Spinal cord (tissue), 10 donors: Measurements from ENCODE around the gene MX2. TPM values are rescaled to one million over a fixed set of nuclear protein-coding genes. Genes with fewer than 3 reads are reported as not detected.

ENCODE experiments used
- DNase-seq, 6 donors: peaks; one replicate each; pipeline versions ENCODE4 v3.0.0 to v3.0.0-alpha.2; 2013 to 2015; ENCODE audit warnings: low spot score in 6 of 6, low read depth in 4 of 6
- H3K27ac ChIP-seq: one replicate; pipeline ENCODE4 v1.5.1; 2013; ENCODE audit warnings: low read depth, low read length, control low read depth
- H3K27me3 ChIP-seq: one replicate; pipeline ENCODE4 v1.6.1; 2013; ENCODE audit warnings: low read length; ENCODE audit not compliant: control insufficient read depth, insufficient read depth
- H3K36me3 ChIP-seq: one replicate; pipeline ENCODE4 v1.6.1; 2013; ENCODE audit warnings: low read length; ENCODE audit not compliant: control insufficient read depth, insufficient read depth
- H3K4me1 ChIP-seq: one replicate; pipeline ENCODE4 v1.6.1; 2013; ENCODE audit warnings: low read length; ENCODE audit not compliant: control insufficient read depth, insufficient read depth
- H3K4me3 ChIP-seq: one replicate; pipeline ENCODE4 v1.5.1; 2013; ENCODE audit warnings: low read depth, low read length, control low read depth
- H3K9me3 ChIP-seq: one replicate; pipeline ENCODE4 v1.6.1; 2013; ENCODE audit warnings: low read length; ENCODE audit not compliant: control insufficient read depth, insufficient read depth
- WGBS: methylation state at CpG from one replicate; pipeline ENCODE4 v1.1.5; 2013; ENCODE audit warnings: missing lambda C conversion rate; ENCODE audit not compliant: insufficient coverage; 5-methylcytosine and 5-hydroxymethylcytosine counted together
- polyA plus RNA-seq, 2 donors: library from polyadenylated mRNA; unstranded; fragments of 120-200 nt; gene quantifications; one replicate each; pipeline ENCODE4 v1.2.1, GENCODE V29; 2013; ENCODE audit not compliant: insufficient read length in 2 of 2
- total RNA-seq, 2 donors: library from RNA; depleted of rRNA in 1 of 2; stranded (reverse); fragments of 120-200 nt in 1 of 2; fragments of >200 nt in 1 of 2; gene quantifications; one replicate each; pipeline versions ENCODE4 v1.2.3 to v1.2.4, GENCODE V29; 2013 to 2014
- donor health status: healthy.

MX2 gene
- total and polyA plus RNA-seq, 4 donors = 0.90 to 3.2 (median 1.2) TPM

DNA sequence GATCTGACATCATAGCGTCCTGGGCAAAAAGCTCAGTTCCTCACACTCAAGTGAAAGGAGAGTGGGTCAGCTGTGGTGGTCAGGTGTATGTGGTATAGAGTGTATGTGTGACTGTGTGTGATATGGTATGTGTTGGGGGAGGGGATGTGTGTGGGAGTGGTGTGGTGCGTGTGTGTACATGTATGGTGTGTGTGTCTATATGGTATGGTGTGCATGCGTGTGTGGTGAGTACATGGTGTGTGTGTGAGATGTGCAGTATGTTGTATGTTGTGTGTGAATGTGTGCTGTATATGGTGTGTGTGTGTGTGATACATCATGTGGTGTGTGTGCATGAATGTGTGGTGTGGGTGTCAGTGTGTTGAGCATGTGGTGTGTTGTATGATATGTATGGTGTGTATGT lies 24.3 kb upstream of the MX2 start:
- no peak overlapping the region for H3K27ac ChIP-seq
- no peaks in the 10 kb centered on the region for H3K4me1 ChIP-seq
- no peak for DNase-seq
- no peaks in the 10 kb centered on the region for H3K36me3 ChIP-seq
- H3K4me3 ChIP-seq = no peak overlapping the region
- H3K9me3 ChIP-seq = peaks cover 4% of the 10 kb centered on the region
- H3K27me3 ChIP-seq = no peaks in the 10 kb centered on the region
- 98% methylated on average over 2 of the region's 3 CpGs for WGBS

DNA sequence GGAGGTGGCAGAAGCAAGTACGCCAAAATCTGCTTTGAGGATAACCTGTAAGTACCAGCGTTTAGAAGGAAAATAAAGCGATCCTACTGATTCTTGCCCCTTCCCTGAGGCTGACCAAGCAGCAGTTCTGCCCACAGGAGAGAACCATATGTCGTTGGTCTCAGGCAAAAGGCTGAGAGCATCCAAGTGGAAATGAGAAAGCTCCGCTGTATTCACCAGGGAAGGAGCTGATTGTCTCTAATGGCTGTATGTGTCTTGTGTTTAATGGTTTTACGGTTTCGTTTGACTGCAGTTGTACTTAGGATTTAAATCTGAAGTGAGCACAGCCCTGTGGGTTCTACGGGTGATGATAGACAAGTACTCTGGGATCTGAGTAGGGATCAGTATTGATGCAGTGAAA lies 23.4 kb upstream of the MX2 start:
- WGBS = 30% methylated on average over 6 of the region's 8 CpGs

DNA sequence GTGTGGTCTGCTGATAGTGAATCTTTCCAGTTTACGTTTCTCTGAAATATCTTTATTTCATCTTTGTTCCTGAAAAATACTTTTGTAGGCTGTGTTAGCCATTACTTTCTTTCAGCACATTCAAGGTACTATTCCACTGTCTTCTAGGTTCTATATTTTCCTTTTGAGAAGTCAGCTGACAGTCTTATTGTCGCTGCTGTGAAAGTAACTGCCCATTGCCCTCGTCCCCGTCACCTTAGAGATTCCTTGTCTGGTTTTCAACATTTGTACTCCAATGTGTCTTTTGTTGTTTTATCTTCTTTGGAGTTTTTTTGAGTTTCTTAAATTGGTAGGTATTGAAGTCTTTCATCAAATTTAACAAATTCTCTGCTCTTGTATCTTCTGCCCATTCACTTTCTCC lies 19.8 kb upstream of the MX2 start:
- Histone ChIP-seq H3K4me1 (no peaks in the 10 kb centered on the region), H3K27ac (no peak overlapping the region), H3K9me3 (peaks cover 2% of the 10 kb centered on the region), H3K4me3 (no peak overlapping the region), H3K27me3 (no peaks in the 10 kb centered on the region), H3K36me3 (no peaks in the 10 kb centered on the region)
- WGBS = 100% methylated on average over 1 of the region's 4 CpGs
- DNase-seq = no peak

More for the DNA sequence above, 23.4 kb upstream of the MX2 start:
- H3K27me3 ChIP-seq = no peaks in the 10 kb centered on the region
- H3K36me3 ChIP-seq = no peaks in the 10 kb centered on the region
- H3K4me1 ChIP-seq = no peaks in the 10 kb centered on the region
- DNase-seq = peak in 2 of 6 donors; percentile 5 to 70
- H3K4me3 ChIP-seq = no peak overlapping the region
- peaks cover 4% of the 10 kb centered on the region for H3K9me3 ChIP-seq
- H3K27ac ChIP-seq = no peak overlapping the region

DNA sequence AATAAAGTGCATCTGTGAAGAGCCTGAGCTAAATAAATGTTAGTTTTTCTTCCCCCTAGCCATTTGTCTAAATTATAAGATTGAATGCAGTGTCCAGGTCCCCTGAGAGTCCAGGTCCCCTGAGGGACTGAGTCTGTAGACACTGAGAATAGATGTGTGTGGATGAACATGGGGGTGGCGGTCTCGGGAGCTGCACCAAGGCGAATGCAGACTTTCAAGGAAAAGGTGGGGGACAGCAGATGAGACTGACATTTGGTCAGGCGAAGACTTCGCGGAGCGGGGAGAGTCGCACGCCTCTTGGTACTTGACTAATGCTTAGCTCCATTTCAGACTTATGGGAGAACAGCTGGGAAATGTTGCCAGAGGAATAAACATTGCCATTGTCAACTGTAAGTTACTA lies 17.7 kb upstream of the MX2 start:
- Histone ChIP-seq H3K27ac (no peak overlapping the region), H3K4me1 (no peaks in the 10 kb centered on the region), H3K27me3 (no peaks in the 10 kb centered on the region), H3K36me3 (no peaks in the 10 kb centered on the region), H3K4me3 (no peak overlapping the region), H3K9me3 (peaks cover 2% of the 10 kb centered on the region)
- no peak for DNase-seq
- WGBS = 89% methylated on average over 9 of the region's 9 CpGs

DNA sequence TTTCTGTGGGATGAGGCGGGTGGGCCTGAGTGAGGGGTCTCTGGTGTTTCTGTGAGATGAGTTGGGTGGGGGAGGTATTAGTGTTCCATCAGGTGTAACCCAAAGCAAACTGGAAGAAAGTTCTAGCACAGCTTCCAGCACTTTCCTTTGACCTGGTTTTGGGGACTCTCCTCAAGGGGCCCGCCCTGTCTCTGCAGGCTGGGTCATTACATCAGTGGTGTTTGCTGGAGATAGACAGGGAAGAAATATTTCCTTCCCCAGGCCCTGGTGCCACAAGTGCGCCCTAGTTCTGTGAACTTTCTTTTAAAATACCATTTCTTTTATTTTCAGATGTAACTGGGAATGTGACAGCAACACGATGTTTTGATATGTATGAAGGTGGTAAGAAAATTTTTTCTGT lies 16.5 kb upstream of the MX2 start:
- no CpG with 5 or more reads among the region's 4 CpGs for WGBS
- Histone ChIP-seq H3K9me3 (peaks cover 2% of the 10 kb centered on the region), H3K4me1 (peaks cover 3% of the 10 kb centered on the region), H3K36me3 (no peaks in the 10 kb centered on the region), H3K27me3 (no peaks in the 10 kb centered on the region), H3K27ac (no peak overlapping the region), H3K4me3 (no peak overlapping the region)
- DNase-seq = no peak

DNA sequence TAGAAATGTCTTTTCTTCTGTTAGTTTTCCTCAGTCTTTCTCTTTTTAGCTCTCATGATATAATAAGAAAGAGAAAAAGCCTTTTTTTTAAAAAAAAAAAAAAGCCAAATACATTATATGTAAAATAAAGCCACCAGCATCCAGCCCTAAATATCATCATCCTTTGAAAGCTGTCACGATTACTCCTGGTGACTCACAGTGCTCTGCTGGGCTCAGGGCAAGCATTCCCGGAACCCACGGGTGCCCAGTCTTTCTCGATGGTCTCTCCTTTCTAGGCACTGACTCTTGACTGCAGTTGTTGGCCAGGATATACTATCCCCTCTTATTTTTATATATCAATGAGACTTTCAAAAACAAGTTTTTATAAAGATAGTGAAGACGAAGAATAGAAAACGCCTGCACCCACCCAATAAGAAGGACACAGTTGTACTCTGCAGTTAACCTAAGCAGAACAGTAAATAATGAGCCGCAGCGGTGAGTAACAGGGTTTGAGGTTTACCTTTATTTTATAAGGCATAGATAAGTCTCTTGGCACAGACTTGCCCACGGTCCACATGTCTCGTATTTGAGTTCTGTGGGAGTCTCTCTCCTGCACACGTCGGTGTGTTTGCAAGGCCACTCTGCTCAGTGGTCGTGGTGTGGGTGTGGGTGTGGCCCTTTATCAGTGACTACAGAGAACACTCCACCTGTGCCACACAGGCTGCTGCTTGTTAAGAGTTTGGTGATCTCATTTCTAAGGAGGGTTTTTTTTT lies 15.7 kb upstream of the MX2 start:
- Histone ChIP-seq H3K4me3 (no peak overlapping the region), H3K4me1 (peaks cover 3% of the 10 kb centered on the region), H3K27ac (no peak overlapping the region), H3K9me3 (peaks cover 2% of the 10 kb centered on the region), H3K27me3 (no peaks in the 10 kb centered on the region), H3K36me3 (no peaks in the 10 kb centered on the region)
- no peak for DNase-seq
- 93% methylated on average over 7 of the region's 13 CpGs for WGBS

DNA sequence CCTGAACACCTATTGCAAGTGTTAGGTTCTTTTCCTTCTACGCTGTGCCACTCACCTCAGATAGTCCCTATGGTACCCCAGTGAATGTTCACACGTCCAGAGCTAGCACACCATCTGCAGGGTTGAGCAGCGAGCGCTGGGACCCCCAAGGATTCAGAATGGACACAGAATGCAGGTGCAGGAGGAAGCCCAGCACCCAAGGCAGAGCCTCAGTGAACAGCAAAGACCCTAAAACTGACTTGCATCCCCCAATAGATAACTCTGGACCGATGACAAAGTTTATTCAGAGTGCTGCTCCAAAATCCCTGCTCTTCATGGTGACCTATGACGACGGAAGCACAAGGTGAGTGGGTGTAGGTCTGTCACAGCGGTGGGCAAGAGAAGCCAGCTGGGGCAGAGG lies 15.1 kb upstream of the MX2 start:
- Histone ChIP-seq H3K27me3 (no peaks in the 10 kb centered on the region), H3K4me1 (peaks cover 3% of the 10 kb centered on the region), H3K4me3 (no peak overlapping the region), H3K36me3 (no peaks in the 10 kb centered on the region), H3K9me3 (peaks cover 1% of the 10 kb centered on the region), H3K27ac (no peak overlapping the region)
- WGBS = 92% methylated on average over 7 of the region's 8 CpGs
- DNase-seq = no peak

DNA sequence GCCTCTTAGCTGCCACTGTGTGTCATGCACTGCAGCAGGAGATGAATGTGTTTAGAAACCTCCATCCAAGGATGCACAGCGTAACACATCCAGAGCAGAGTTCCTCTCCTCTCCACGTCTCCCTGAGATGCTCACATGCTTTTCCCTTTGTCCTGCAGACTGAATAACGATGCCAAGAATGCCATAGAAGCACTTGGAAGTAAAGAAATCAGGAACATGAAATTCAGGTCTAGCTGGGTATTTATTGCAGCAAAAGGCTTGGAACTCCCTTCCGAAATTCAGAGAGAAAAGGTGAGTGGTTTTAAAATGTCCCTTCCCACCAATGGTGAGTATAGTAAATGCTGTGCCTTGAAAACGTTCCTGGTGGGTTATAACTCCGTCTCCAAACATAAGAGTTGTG lies 13.4 kb upstream of the MX2 start:
- DNase-seq = peak in 1 of 6 donors; percentile 25
- Histone ChIP-seq H3K36me3 (no peaks in the 10 kb centered on the region), H3K27ac (no peak overlapping the region), H3K4me3 (no peak overlapping the region), H3K27me3 (no peaks in the 10 kb centered on the region), H3K4me1 (peaks cover 3% of the 10 kb centered on the region), H3K9me3 (no peaks in the 10 kb centered on the region)
- 100% methylated on average over 1 of the region's 6 CpGs for WGBS

DNA sequence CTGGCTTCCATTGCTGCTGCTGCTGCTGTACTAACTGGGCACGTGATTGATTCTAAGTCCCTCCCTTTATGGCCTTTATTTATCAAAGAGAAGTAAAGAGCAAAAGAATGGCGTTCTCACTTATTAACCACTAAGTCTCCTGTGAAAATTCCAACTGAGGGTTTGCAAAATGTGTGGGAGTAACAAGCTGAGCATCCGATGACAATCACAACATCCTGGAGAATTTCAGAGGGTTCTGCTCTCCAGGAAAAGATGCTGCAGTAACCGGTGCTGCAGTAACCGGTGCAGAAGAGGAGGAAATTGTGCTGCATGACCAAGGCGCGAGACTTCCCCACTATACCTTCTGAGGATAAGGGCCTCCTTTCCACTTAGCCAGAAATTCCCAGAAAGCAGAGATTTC lies 12.7 kb upstream of the MX2 start:
- H3K36me3 ChIP-seq = no peaks in the 10 kb centered on the region
- H3K4me3 ChIP-seq = no peak overlapping the region
- H3K27me3 ChIP-seq = no peaks in the 10 kb centered on the region
- H3K9me3 ChIP-seq = no peaks in the 10 kb centered on the region
- DNase-seq = peak in 1 of 6 donors; percentile 28
- H3K27ac ChIP-seq = no peak overlapping the region
- H3K4me1 ChIP-seq = peaks cover 3% of the 10 kb centered on the region
- 83% methylated on average over 1 of the region's 7 CpGs for WGBS

DNA sequence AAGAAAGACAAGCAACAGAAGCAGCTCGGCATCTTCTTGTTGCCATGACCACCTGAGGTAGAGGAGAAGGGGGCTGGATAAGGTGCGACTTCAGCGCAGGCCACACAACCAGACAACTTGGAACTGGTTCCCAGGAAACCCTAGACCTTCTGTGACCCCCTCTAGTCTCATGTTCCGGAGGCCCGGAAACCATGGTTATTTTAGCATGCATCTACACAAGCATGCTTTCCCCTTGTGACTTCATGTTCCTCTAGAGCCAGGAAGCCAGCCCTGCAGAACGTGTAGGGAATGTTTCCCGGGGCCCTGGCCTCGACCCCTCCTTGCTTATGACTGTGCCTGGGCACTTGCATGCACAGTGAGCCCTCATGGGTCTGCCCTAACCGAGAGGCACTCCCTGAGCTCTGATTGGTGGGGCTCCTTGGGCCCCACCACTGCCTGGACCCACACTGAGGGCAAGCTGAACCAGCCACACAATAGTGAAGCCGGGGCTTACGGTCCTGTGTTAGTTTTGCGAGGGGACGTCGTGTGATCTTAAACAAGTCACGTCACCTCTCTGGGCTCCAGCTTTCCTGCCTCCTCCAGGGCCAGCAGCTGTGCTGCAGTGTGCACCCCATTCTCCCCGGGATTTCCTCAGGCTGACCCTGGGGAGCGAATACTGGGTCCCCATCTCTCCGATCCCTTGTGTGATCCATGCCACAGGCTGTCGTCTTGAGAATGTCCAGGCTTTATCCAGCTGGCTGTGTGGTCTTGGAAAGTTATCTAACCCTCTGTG lies 12.0 kb upstream of the MX2 start:
- DNase-seq = peak in 1 of 6 donors; percentile 37
- no peaks in the 10 kb centered on the region for H3K27me3 ChIP-seq
- 83% methylated on average over 12 of the region's 19 CpGs for whole genome bisulfite sequencing
- H3K9me3 ChIP-seq = no peaks in the 10 kb centered on the region
- H3K4me1 ChIP-seq = peaks cover 3% of the 10 kb centered on the region
- no peaks in the 10 kb centered on the region for H3K36me3 ChIP-seq
- H3K4me3 ChIP-seq = no peak overlapping the region
- H3K27ac ChIP-seq = no peak overlapping the region
